BLaER1 (cell line): ENCODE measurements around the gene CTNND1.

Experiments
- H3K27ac ChIP-seq: shearing (Covaris generic); formaldehyde crosslinking; 2 replicates; pipeline ENCODE4 v1.8.1; 2022
- H3K27me3 ChIP-seq: shearing (Covaris generic); formaldehyde crosslinking; 2 replicates; pipeline ENCODE4 v1.8.1; 2022
- H3K36me3 ChIP-seq: shearing (Covaris generic); formaldehyde crosslinking; 2 replicates; pipeline ENCODE4 v1.8.1; 2022
- H3K4me1 ChIP-seq: shearing (Covaris generic); formaldehyde crosslinking; 2 replicates; pipeline ENCODE4 v1.8.1; 2022
- H3K4me2 ChIP-seq: shearing (Covaris generic); formaldehyde crosslinking; 2 replicates; pipeline ENCODE4 v1.8.1; 2022
- H3K4me3 ChIP-seq: shearing (Covaris generic); formaldehyde crosslinking; 2 replicates; pipeline ENCODE4 v1.8.1; 2022
- H3K9ac ChIP-seq: shearing (Covaris generic); formaldehyde crosslinking; 2 replicates; pipeline ENCODE4 v1.8.1; 2022
- H3K9me3 ChIP-seq: shearing (Covaris generic); formaldehyde crosslinking; 2 replicates; pipeline ENCODE4 v1.8.1; 2022
- H4K20me1 ChIP-seq: shearing (Covaris generic); formaldehyde crosslinking; 2 replicates; pipeline ENCODE4 v1.8.1; 2022
- Cebpa-rat ChIP-seq: shearing (Covaris generic); IDR thresholded peaks from 2 replicates; pipeline ENCODE4 v1.8.1; 2022

CTNND1 gene

DNA sequence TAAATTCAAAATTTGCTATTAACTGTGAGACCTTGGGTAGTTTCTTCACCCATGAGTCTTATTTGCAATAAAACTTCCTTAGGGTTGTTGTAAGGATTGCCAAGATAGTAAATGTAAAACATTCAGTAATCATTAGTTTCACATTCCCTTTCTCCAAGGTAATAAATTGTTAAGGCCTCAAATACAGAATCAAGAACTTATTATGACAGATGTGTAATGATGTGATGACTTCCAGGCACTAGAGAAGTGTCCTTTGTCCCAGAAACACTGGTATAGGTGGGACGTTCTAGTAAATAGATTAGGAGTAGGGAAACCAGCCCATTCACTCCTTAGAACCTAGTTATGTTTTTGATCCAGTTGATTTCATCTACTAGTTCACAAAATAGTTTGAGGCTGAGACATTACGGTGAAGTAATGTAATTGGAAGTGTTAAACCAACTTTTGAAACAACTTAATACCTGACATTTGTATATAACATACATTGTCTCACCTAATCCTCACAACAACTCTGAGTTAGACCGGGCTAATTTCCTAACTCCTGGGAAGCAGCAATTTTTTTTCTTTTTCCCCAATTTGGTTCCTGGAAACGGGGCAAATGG lies 25.5 kb downstream of the CTNND1 start:
- Histone ChIP-seq H3K4me1 (peaks cover 21% of the 10 kb centered on the region), H3K9me3 (no peaks in the 10 kb centered on the region), H4K20me1 (no peaks in the 10 kb centered on the region), H3K36me3 (0 out of 2 replicates have a peak, but pooled peaks cover 5% of the 10 kb centered on the region), H3K27me3 (no peaks in the 10 kb centered on the region), H3K4me2 (no peak overlapping the region), H3K4me3 (no peak overlapping the region), H3K27ac (no peak overlapping the region), H3K9ac (no peak overlapping the region)
- TF ChIP-seq Cebpa-rat = no peak

DNA sequence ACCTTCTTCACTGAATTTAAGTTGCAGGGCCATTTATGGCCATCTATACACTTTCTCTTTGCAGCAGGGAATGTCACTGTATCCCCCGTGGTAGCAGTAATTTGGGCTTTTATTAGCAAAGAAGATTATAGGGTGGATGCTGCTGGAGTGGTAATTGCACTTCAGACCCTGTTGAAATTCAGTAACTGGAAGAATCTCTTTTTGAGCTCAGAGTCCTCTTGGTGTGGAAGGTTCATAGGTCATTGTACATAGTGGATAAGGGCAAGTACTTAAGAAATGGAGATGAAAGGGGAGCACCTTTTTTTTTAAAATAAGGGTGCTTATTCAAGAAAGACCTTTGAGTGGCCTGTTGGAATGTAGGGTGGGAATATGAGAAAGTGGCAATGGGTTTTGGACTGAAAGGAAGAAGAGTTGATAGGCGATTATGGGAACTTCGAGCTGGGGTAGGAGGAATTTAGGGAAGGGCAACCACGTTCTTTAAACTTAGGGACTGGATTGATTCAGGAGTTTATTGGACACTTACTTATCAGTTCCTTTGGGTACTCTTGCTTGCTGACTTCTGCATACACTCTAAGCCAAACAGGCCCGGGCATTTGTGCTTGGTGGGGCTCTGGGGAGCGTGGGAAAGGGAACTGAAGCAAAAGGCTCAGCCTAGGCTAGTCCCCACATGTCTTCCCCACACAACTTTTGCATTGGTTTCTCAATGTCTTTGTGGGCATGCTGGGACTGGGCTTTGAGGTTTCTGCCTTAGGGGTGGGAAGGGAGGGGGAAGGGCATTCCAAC lies 26.5 kb downstream of the CTNND1 start:
- Histone ChIP-seq H3K9ac (no peak overlapping the region), H3K27ac (no peak overlapping the region)
- no peak for TF ChIP-seq Cebpa-rat

DNA sequence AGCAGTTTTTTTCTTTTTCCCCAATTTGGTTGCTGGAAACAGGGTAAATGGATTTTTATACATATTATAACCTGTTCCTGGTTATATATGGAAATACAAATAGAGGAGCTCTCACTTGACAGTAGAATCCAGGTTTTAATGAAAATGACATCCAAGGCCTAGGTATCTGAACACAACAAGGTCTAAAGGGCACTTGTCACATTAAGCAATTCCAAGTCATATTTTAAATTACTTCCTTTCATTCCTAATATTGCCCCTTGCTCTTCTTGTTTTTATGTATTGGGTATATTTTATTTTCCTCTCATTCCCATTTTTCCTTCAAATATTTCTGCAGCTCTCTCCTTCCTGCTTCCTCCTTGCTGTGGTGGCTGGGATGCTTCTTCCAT lies 27.1 kb downstream of the CTNND1 start:
- Histone ChIP-seq H3K27me3 (no peaks in the 10 kb centered on the region), H4K20me1 (no peaks in the 10 kb centered on the region), H3K9ac (no peak overlapping the region), H3K9me3 (no peaks in the 10 kb centered on the region), H3K4me3 (no peak overlapping the region), H3K4me1 (peaks cover 37% of the 10 kb centered on the region), H3K27ac (no peak overlapping the region), H3K4me2 (no peak overlapping the region), H3K36me3 (0 out of 2 replicates have a peak, but pooled peaks cover 5% of the 10 kb centered on the region)
- no peak for TF ChIP-seq Cebpa-rat

More for the DNA sequence above, 26.5 kb downstream of the CTNND1 start:
- H4K20me1 ChIP-seq = no peaks in the 10 kb centered on the region
- no peaks in the 10 kb centered on the region for H3K9me3 ChIP-seq
- peaks cover 32% of the 10 kb centered on the region for H3K4me1 ChIP-seq
- peak overlapping the region; percentile 31 for H3K4me2 ChIP-seq
- H3K27me3 ChIP-seq = no peaks in the 10 kb centered on the region
- 0 out of 2 replicates have a peak, but pooled peaks cover 5% of the 10 kb centered on the region for H3K36me3 ChIP-seq
- H3K4me3 ChIP-seq = no peak overlapping the region

DNA sequence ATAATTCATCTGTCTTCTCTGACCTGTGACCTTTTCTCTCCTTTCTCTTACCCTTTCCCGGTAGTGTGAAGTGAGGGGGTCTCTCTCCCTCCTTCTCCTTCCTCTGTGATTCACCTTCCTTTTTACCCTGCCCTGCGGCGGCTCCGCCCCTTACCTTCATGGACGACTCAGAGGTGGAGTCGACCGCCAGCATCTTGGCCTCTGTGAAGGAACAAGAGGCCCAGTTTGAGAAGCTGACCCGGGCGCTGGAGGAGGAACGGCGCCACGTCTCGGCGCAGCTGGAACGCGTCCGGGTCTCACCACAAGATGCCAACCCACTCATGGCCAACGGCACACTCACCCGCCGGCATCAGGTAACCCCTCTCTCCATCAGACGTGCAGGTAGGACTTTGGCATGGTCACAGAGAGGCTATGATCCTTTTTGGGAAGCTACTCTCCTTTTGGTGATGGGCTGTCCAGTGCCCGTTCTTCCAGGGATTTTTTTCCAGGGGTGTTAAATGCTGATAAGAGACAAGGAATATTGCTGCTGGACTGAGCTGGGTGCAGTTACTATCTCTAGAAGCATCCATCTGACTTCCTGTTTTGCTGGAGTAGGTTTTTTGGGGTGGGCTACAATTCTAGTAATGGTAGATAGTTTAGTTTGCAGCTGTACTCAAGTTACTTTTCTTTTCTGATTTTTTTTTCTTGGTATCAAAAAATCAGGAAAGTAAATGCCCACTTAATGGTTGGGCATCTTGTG lies 29.9 kb downstream of the CTNND1 start:
- Histone ChIP-seq H3K27ac (no peak overlapping the region; the same call in 1 of the 2 replicates), H3K9ac (no peak overlapping the region), H3K4me2 (peak overlapping the region; percentile 66), H3K4me1 (peaks cover 37% of the 10 kb centered on the region), H4K20me1 (no peaks in the 10 kb centered on the region), H3K36me3 (peaks cover 22% of the 10 kb centered on the region), H3K4me3 (no peak overlapping the region), H3K27me3 (no peaks in the 10 kb centered on the region), H3K9me3 (no peaks in the 10 kb centered on the region)
- TF ChIP-seq Cebpa-rat = no peak

DNA sequence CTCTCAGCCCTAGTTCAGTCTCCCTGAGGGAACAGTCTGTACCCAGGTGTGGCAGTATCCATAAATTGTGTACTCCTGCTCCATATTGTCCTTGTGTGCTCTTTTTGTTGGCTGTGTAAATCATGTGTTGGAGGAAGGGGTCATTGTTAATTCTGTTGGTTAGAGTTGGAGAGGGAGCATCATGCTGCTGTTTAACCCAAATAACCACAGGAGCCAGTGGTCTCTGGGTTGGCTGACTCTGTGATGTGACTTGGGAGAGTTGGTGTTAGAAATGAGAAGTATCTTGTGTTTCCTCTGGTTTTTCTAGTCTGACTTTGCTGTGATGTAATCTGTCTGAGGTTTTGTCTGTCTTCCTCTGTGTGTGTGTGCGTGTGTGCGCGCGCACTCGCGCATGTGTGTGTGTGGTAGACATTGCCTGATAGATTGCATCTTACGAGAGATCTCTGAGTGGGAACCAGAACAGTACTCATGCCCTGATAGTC lies 30.5 kb downstream of the CTNND1 start:
- H3K4me2 ChIP-seq = peak overlapping the region; percentile 66
- H3K27ac ChIP-seq = no peak overlapping the region; the same call in 1 of the 2 replicates
- no peaks in the 10 kb centered on the region for H4K20me1 ChIP-seq
- TF ChIP-seq Cebpa-rat = peak; percentile 49
- H3K4me1 ChIP-seq = peaks cover 37% of the 10 kb centered on the region
- H3K9me3 ChIP-seq = no peaks in the 10 kb centered on the region
- H3K27me3 ChIP-seq = no peaks in the 10 kb centered on the region
- no peak overlapping the region for H3K9ac ChIP-seq
- H3K36me3 ChIP-seq = peaks cover 27% of the 10 kb centered on the region
- H3K4me3 ChIP-seq = no peak overlapping the region

DNA sequence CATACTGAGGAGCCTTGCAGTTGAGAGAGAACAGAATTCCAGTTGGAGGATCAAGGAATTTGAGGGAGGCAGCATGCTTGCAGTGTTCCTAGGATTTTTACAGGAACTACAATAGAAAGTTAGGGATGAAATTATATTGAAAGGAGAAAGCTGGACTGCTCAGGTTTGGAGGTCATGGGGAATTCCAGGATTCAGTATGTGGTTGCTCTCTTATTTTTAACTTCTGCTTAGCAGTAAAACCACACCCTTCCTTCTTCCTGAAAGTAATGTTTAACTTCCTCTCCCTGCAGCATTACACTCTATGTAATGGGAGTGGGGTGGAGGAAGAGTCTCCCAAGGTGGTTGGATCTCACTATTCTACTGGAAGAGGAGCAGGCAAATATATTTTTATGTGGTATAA lies 31.3 kb downstream of the CTNND1 start:
- Histone ChIP-seq H3K4me1 (peaks cover 37% of the 10 kb centered on the region), H3K9ac (no peak overlapping the region), H3K9me3 (no peaks in the 10 kb centered on the region), H3K4me3 (0 out of 2 replicates have a peak overlapping the region, but pooled peaks have one; percentile 0), H4K20me1 (no peaks in the 10 kb centered on the region), H3K4me2 (peak overlapping the region; percentile 66), H3K27ac (no peak overlapping the region), H3K36me3 (peaks cover 27% of the 10 kb centered on the region), H3K27me3 (no peaks in the 10 kb centered on the region)
- no peak for TF ChIP-seq Cebpa-rat

DNA sequence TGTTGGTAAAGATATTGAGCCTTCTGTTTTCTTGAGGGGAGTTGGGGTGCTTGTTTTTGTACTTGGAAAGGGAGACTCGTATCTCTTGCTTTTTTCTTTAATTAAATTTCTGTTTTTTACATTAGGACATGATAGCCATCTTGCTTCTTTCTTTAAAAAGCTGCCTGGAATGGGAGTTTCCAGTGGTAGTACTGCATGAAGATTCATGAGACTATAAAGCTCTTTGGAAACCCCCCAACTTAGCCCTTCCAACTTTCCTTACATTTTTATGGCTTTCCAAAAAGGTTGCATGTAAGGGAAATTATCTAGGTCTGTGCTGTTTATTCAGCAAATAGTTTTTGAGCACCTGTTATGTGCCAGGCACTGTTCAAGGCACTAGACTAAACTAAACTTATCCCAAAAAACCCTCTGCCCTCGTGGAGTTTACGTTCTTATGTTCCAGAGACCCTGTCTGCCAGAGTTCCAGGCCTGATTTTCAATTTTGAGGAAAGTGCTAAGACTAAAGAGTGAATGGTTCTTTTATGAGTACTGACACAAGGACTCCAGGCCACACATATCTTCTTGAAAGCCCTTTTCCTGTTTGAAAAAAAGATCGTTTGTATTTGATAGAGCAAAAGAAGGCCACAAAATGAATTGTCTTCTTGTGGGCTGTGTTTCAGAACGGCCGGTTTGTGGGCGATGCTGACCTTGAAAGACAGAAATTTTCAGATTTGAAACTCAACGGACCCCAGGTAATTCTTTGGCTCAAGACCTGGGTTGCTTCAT lies 31.9 kb downstream of the CTNND1 start:
- Histone ChIP-seq H3K9ac (no peak overlapping the region), H3K4me1 (peaks cover 32% of the 10 kb centered on the region), H4K20me1 (no peaks in the 10 kb centered on the region), H3K9me3 (no peaks in the 10 kb centered on the region), H3K36me3 (peaks cover 27% of the 10 kb centered on the region), H3K27me3 (no peaks in the 10 kb centered on the region), H3K27ac (no peak overlapping the region), H3K4me2 (peak overlapping the region; percentile 66), H3K4me3 (no peak overlapping the region)
- no peak for TF ChIP-seq Cebpa-rat

DNA sequence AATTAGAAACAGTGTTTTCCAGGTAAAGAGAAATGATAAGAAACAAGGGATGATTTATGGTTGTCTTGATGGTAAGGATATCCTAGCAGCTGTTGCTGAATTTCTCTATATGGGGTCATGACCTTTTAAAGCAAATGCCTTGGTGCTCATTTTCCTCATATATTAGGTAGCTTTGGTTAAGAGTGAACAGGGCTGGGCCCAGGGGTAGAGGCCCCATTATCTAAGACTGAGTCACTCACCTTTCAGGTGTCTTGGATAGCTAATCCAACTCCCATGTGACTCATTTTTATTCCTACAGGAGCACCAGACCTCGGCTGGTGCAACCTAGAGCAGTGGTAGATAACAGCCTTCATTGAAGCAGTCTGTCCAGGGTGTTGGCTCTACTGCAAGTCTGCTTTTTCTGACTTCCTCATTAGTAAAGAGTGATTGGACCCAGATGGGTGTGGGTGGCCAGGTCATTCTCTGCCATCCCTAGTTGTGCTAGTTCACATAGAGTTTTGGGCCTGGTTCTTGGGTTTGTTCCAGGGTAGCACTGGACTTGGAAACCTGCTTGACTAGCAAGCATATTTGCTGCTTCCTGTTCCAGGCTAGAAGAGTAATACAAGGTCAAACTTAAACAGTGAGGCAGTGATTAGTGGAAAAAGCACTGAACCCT lies 37.4 kb downstream of the CTNND1 start:
- H3K27me3 ChIP-seq = no peaks in the 10 kb centered on the region
- H3K9me3 ChIP-seq = no peaks in the 10 kb centered on the region
- H3K27ac ChIP-seq = no peak overlapping the region
- TF ChIP-seq Cebpa-rat = no peak
- H3K9ac ChIP-seq = no peak overlapping the region
- no peak overlapping the region for H3K4me2 ChIP-seq
- H4K20me1 ChIP-seq = no peaks in the 10 kb centered on the region
- peaks cover 17% of the 10 kb centered on the region for H3K4me1 ChIP-seq
- H3K36me3 ChIP-seq = peaks cover 39% of the 10 kb centered on the region
- no peak overlapping the region for H3K4me3 ChIP-seq
